Karpas-422 (cell line): Measurements from ENCODE around the gene THSD1. TPM values are rescaled to one million over a fixed set of nuclear protein-coding genes. Genes with fewer than 3 reads are reported as not detected.
"Not testable (repeated sequence)": the region's sequence is repeated elsewhere in the genome, so short reads cannot be mapped to it uniquely, and the experiment has no call there.

ENCODE experiments used
- DNase-seq: peaks from one replicate; pipeline ENCODE4 v3.0.0-alpha.2; 2015
- H2AFZ ChIP-seq: fragments of 200-600 bp; sonication (generic); 2 replicates; pipeline ENCODE4 v1.6.1; 2014; ENCODE audit warnings: antibody characterized with exemption, low read length, mixed read lengths
- H3K27ac ChIP-seq: fragments of 200-600 bp; sonication (generic); 2 replicates; pipeline ENCODE4 v1.5.1; 2014; ENCODE audit warnings: mild to moderate bottlenecking, low read length, moderate library complexity
- H3K27me3 ChIP-seq: fragments of 200-600 bp; sonication (generic); 2 replicates; pipeline ENCODE4 v1.6.1; 2014; ENCODE audit warnings: low read length, mixed read lengths
- H3K36me3 ChIP-seq: fragments of 200-600 bp; sonication (generic); 2 replicates; pipeline ENCODE4 v1.6.1; 2014; ENCODE audit warnings: low read length, mixed read lengths; ENCODE audit not compliant: insufficient read depth
- H3K4me1 ChIP-seq: fragments of 200-600 bp; sonication (generic); 2 replicates; pipeline ENCODE4 v1.6.1; 2014; ENCODE audit warnings: mild to moderate bottlenecking, low read length, mixed read lengths
- H3K4me2 ChIP-seq: fragments of 200-600 bp; sonication (generic); 2 replicates; pipeline ENCODE4 v1.6.1; 2014; ENCODE audit warnings: low read length, low read depth, mild to moderate bottlenecking; ENCODE audit not compliant: poor library complexity, severe bottlenecking
- H3K4me3 ChIP-seq: fragments of 200-600 bp; sonication (generic); 2 replicates; pipeline ENCODE4 v1.5.1; 2014; ENCODE audit warnings: mild to moderate bottlenecking, antibody characterized with exemption, low read length, mixed read lengths
- H3K79me2 ChIP-seq: fragments of 200-600 bp; sonication (generic); 2 replicates; pipeline ENCODE4 v1.6.1; 2014; ENCODE audit warnings: mild to moderate bottlenecking, low read length, mixed read lengths
- H3K9ac ChIP-seq: fragments of 200-600 bp; sonication (generic); 2 replicates; pipeline ENCODE4 v1.6.0; 2014; ENCODE audit warnings: low read length
- H3K9me2 ChIP-seq: fragments of 200-600 bp; sonication (generic), shearing (Covaris generic); replicated peaks from 2 replicates; pipeline ENCODE4 v1.6.0; 2014; ENCODE audit warnings: mild to moderate bottlenecking, low read length, moderate library complexity; ENCODE audit not compliant: insufficient read depth
- H3K9me3 ChIP-seq: fragments of 300-700, 200-600 bp; sonication (generic); 2 replicates; pipeline ENCODE4 v1.6.1; 2014; ENCODE audit warnings: low read length, mixed read lengths
- H4K20me1 ChIP-seq: fragments of 200-600 bp; sonication (generic); 2 replicates; pipeline ENCODE4 v1.6.1; 2014; ENCODE audit warnings: mild to moderate bottlenecking, antibody characterized with exemption, low read length, low read depth; ENCODE audit not compliant: insufficient read depth
- total RNA-seq: library from RNA; depleted of rRNA; stranded (reverse); fragments of >200 nt; shearing (Covaris generic); gene quantifications from 2 replicates; pipeline ENCODE4 v1.2.3, GENCODE V29; 2014; ENCODE audit warnings: low replicate concordance

THSD1 gene
- total RNA-seq, 1 experiment from 2014 or later, result 1.6 TPM

DNA sequence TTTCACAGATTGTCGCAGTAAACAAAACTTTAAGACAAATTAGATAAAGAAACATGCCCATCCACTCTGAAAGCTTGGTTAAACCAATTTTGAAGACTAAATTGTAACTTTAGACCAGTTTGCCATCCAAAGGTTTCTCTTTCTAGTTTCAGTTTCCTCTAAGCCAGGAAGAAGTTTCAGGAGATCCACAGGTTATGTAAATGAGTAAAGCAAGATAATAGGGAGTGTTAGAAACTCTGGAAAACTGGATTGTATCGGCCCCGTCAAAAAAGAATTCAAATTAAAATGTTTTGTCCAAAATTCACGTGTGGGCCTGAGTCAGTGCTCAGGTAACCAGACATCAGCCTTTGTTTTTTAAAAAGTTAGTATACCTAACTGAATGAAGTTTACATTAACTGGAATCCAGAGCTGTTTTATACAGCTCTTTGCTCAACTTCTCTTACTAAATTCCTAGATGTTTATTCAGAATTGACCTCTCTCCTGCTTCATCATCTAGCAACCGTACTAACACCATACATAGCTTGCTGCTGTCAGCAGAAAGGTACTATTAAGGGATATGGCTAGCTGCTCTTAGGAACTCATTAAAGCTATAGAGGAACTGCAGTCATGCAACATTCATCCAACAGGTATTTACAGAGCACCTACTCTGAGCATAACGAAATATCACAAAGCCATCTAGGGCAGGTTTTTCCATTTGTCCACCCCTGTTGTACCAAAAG is 43.6 kb downstream of the THSD1 start:
- not testable (repeated sequence) for DNase-seq, H3K27ac ChIP-seq, H4K20me1 ChIP-seq, H3K9ac ChIP-seq, H3K4me3 ChIP-seq, H3K9me3 ChIP-seq, H3K27me3 ChIP-seq, H2AFZ ChIP-seq, H3K9me2 ChIP-seq, H3K4me2 ChIP-seq, H3K79me2 ChIP-seq, H3K4me1 ChIP-seq, H3K36me3 ChIP-seq

DNA sequence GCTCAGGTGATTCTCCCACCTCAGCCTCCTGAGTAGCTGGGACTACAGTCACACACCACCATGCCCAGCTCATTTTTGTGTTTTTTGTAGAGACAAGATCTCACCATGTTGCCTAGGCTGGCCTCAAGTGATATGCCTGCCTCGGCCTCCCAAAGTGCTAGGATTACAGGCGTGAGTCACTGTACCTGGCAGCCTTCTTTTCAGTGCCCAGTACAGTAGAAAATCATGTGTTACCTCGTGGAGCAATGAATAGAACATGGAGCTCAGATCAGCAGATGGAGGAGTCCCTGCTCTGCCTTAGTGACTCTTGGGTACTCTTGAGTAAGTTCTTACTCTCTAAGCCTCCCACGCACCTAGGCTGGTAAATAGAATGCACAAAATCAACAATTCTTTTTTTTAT is 44.7 kb downstream of the THSD1 start:
- no peak overlapping the region for H3K4me3 ChIP-seq
- H3K4me2 ChIP-seq, result no peak overlapping the region
- H4K20me1 ChIP-seq, result no peaks in the 10 kb centered on the region
- H3K4me1 ChIP-seq, result no peaks in the 10 kb centered on the region
- no peaks in the 10 kb centered on the region for H3K79me2 ChIP-seq
- no peaks in the 10 kb centered on the region for H3K36me3 ChIP-seq
- DNase-seq, result no peak
- H3K9me3 ChIP-seq, result no peaks in the 10 kb centered on the region
- no peak overlapping the region for H3K9ac ChIP-seq
- no peaks in the 10 kb centered on the region for H3K27me3 ChIP-seq
- no peak overlapping the region for H2AFZ ChIP-seq
- no peak overlapping the region for H3K27ac ChIP-seq
- no peaks in the 10 kb centered on the region for H3K9me2 ChIP-seq

DNA sequence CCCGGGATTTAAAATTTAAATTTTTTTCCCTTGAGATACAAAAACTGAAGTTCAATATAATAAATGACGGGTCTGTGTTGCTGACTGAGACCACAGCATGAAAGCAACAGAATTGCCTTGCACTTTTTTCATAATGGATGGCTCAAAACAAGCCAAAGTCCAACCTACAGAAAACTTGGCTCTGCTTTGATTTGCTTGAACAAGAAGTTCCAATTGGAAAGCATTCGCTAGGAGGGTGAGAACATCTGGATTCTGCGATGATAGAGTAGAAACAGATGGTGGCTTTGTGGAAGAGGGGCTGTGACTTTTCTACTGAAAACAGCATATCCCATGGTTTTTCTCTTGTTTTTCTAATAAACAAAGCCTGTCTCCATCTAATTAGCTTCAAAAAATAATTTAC is 46.4 kb downstream of the THSD1 start:
- DNase-seq, result no peak
- Histone ChIP-seq H3K27ac (no peak overlapping the region), H3K4me1 (no peaks in the 10 kb centered on the region), H3K9me3 (no peaks in the 10 kb centered on the region), H2AFZ (no peak overlapping the region), H3K79me2 (no peaks in the 10 kb centered on the region), H3K4me2 (no peak overlapping the region), H3K4me3 (no peak overlapping the region), H3K9ac (no peak overlapping the region), H4K20me1 (no peaks in the 10 kb centered on the region), H3K9me2 (no peaks in the 10 kb centered on the region), H3K36me3 (no peaks in the 10 kb centered on the region), H3K27me3 (no peaks in the 10 kb centered on the region)

DNA sequence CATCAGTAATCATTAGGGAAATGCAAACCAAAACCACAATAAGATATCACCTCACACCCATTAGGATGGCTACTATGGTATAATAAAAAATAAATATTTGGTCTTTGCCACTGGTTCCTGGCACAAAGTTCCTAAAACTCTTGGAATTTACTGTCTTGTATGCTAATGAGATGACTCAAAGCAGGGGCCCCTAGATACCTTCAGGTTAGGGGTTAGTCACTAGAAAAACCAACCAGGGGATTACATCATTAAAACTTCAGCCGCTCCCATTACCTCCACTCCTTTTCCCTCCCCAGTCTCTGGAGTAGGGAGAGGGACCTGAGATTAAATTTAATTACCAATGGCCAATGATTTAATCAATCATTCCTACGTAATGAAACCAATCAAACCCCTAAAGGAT is 49.6 kb downstream of the THSD1 start:
- no peak overlapping the region for H2AFZ ChIP-seq
- no peak overlapping the region for H3K4me2 ChIP-seq

DNA sequence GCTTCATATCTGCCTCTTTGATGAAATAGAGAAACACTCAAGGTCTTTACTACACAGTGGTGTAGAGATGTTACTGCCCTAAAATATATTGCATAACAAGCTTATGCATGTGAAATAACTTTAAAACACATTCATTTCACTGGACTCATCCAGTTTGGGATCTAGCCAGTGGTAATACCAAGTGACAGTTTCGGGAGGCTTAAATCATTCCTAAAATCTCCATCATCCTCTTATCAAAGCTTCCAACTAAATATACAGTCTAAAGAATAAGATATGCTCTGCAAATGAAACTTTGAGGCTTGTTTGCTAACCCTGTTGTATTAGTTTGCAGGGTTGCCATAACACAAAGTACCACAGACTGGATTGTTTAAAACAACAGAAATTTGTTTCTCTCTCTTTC is 52.8 kb downstream of the THSD1 start:
- Histone ChIP-seq H3K79me2 (no peaks in the 10 kb centered on the region), H3K36me3 (no peaks in the 10 kb centered on the region), H2AFZ (no peak overlapping the region), H3K4me3 (no peak overlapping the region), H3K9ac (no peak overlapping the region), H3K4me1 (no peaks in the 10 kb centered on the region), H4K20me1 (no peaks in the 10 kb centered on the region), H3K27me3 (no peaks in the 10 kb centered on the region), H3K9me2 (no peaks in the 10 kb centered on the region), H3K27ac (no peak overlapping the region), H3K9me3 (no peaks in the 10 kb centered on the region), H3K4me2 (no peak overlapping the region)
- no peak for DNase-seq

More for the DNA sequence above, 49.6 kb downstream of the THSD1 start:
- Histone ChIP-seq H3K79me2 (no peaks in the 10 kb centered on the region), H3K4me3 (no peak overlapping the region), H3K36me3 (no peaks in the 10 kb centered on the region), H3K9me3 (no peaks in the 10 kb centered on the region), H3K4me1 (no peaks in the 10 kb centered on the region), H3K27me3 (no peaks in the 10 kb centered on the region), H4K20me1 (no peaks in the 10 kb centered on the region), H3K9ac (no peak overlapping the region), H3K27ac (no peak overlapping the region), H3K9me2 (no peaks in the 10 kb centered on the region)
- no peak for DNase-seq

DNA sequence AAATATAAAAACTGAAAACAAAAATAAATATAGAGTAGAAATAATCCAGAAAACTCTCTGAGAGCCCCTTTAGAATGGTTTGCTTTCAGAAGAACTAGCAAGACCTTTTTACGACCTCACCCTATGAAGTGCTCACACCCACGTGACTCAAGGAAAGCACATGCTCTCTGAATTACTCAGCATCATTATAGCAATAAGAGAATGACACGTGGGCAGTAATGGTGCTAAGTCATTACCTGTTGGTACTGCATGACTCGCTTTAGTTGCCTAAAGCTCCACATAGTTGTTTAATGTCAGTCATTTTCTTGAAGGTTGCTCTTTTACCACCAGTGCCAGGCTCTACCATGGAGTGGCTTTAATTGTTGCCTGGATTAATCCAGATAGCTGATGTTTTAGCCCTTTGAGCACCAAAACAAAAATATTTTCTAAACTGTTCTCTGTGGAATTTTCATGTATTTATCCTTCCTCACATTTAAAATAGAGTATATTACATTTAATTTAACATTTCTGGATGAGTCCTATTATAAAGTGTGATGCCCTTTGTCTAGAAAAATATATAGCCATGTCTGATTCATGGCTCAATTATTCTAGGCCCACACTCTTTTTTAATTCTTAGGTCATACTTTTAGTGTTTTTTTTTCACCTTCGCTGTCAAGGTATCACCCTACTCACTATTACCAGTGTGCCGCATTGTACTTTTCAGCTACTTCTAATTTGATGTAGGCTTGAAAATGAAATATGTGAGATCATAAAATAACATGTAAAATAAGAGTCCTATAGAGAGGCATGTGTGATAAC is 56.8 kb downstream of the THSD1 start:
- Histone ChIP-seq H3K9ac (no peak overlapping the region), H3K4me1 (no peaks in the 10 kb centered on the region), H3K9me2 (no peaks in the 10 kb centered on the region), H3K4me3 (no peak overlapping the region), H3K4me2 (no peak overlapping the region), H3K79me2 (no peaks in the 10 kb centered on the region), H3K36me3 (no peaks in the 10 kb centered on the region), H3K27ac (no peak overlapping the region), H3K27me3 (no peaks in the 10 kb centered on the region), H4K20me1 (no peaks in the 10 kb centered on the region), H3K9me3 (no peaks in the 10 kb centered on the region), H2AFZ (no peak overlapping the region)
- no peak for DNase-seq

DNA sequence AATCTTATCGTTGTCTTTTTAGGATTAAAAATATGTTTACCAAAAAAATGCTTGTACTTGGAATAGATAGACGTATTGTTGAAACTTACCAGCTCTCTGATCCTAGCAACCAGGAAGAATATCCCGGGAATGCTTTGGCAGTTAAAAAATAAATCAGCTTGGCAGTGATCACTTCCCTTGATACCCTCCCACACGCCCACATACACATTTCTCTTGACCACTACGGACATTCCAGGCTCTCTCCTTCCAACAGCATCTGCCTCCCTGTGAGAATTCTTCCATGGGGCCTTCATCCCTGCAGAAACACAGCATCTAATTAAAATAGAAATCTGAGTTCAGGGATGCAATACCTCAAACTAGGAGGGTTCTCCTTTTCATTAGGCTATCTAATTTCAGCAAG is 57.9 kb downstream of the THSD1 start:
- no peaks in the 10 kb centered on the region for H3K27me3 ChIP-seq

DNA sequence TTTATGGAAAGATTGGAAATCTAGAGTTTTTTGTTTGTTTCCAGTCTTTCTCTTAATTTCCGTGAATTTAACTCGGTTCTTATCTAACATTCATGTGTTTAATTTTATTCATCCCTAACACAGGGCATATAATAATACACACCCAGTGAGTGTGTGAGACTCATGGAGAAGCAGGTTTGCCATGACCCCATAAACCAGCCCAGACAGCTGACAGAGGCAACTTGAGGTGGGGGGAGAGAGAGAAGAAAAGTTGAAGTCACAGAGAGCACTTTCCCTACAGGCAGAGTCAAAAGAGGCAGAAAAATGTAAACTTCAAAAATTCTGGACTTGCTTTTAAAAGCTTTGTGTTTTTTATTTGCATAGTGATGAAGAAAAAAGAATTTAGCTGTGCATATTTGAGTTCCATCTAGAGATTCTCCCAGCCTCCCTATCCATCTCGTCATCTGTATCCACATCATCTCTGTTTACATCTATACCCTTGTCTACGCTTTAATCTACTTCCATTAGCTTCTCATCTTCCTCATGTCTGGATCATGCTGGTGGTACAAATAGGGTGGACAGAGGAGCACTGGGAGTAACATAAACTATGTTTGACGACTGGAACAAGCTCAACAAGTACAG is 60.2 kb downstream of the THSD1 start:
- H3K9me3 ChIP-seq, result no peaks in the 10 kb centered on the region
- no peaks in the 10 kb centered on the region for H3K79me2 ChIP-seq
- no peak for DNase-seq
- H3K36me3 ChIP-seq, result no peaks in the 10 kb centered on the region
- no peaks in the 10 kb centered on the region for H4K20me1 ChIP-seq
- H3K27me3 ChIP-seq, result no peaks in the 10 kb centered on the region
- no peak overlapping the region for H3K9ac ChIP-seq
- no peak overlapping the region for H3K4me2 ChIP-seq
- no peak overlapping the region for H2AFZ ChIP-seq
- H3K9me2 ChIP-seq, result no peaks in the 10 kb centered on the region
- no peaks in the 10 kb centered on the region for H3K4me1 ChIP-seq
- no peak overlapping the region for H3K27ac ChIP-seq
- H3K4me3 ChIP-seq, result no peak overlapping the region

More for the DNA sequence above, 57.9 kb downstream of the THSD1 start:
- H3K9me3 ChIP-seq, result no peaks in the 10 kb centered on the region
- H2AFZ ChIP-seq, result no peak overlapping the region
- H3K4me1 ChIP-seq, result no peaks in the 10 kb centered on the region
- H3K27ac ChIP-seq, result no peak overlapping the region
- no peaks in the 10 kb centered on the region for H3K79me2 ChIP-seq
- no peak overlapping the region for H3K4me2 ChIP-seq
- H3K9ac ChIP-seq, result no peak overlapping the region
- H4K20me1 ChIP-seq, result no peaks in the 10 kb centered on the region
- no peaks in the 10 kb centered on the region for H3K9me2 ChIP-seq
- no peak for DNase-seq
- no peak overlapping the region for H3K4me3 ChIP-seq
- H3K36me3 ChIP-seq, result no peaks in the 10 kb centered on the region
